ENCODE measurements around the gene ADAM12. TPM values are rescaled to one million over a fixed set of nuclear protein-coding genes. Genes with fewer than 3 reads are reported as not detected.

ADAM12 gene
- total and polyA plus RNA-seq, 10 of the 15 experiments (the other 5 are each of a cell fraction or from before 2014, with no cell fraction given): under 0.01 to 0.62 (median 0.04) TPM; not detected in 5

DNA sequence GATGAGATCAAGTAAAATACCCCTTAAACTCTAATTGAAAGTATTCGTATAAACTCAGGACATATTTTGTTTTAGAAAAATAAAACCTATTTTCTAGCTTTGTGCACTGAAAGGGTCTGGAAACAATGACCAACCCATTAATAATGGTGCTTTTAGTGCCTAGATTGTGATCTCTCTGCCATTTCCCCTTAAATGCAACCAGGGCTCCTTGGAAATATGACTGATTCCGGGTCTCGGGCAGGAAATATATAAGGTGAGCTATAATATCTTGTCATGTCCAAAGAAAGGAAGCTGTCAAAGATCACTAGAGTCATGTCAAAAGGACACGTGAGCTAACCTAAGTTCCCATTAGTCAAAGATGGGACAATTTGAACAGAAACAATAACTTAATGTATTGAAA, 12.4 kb upstream of the ADAM12 start (continued):
- TF ChIP-seq, protein P1, sequence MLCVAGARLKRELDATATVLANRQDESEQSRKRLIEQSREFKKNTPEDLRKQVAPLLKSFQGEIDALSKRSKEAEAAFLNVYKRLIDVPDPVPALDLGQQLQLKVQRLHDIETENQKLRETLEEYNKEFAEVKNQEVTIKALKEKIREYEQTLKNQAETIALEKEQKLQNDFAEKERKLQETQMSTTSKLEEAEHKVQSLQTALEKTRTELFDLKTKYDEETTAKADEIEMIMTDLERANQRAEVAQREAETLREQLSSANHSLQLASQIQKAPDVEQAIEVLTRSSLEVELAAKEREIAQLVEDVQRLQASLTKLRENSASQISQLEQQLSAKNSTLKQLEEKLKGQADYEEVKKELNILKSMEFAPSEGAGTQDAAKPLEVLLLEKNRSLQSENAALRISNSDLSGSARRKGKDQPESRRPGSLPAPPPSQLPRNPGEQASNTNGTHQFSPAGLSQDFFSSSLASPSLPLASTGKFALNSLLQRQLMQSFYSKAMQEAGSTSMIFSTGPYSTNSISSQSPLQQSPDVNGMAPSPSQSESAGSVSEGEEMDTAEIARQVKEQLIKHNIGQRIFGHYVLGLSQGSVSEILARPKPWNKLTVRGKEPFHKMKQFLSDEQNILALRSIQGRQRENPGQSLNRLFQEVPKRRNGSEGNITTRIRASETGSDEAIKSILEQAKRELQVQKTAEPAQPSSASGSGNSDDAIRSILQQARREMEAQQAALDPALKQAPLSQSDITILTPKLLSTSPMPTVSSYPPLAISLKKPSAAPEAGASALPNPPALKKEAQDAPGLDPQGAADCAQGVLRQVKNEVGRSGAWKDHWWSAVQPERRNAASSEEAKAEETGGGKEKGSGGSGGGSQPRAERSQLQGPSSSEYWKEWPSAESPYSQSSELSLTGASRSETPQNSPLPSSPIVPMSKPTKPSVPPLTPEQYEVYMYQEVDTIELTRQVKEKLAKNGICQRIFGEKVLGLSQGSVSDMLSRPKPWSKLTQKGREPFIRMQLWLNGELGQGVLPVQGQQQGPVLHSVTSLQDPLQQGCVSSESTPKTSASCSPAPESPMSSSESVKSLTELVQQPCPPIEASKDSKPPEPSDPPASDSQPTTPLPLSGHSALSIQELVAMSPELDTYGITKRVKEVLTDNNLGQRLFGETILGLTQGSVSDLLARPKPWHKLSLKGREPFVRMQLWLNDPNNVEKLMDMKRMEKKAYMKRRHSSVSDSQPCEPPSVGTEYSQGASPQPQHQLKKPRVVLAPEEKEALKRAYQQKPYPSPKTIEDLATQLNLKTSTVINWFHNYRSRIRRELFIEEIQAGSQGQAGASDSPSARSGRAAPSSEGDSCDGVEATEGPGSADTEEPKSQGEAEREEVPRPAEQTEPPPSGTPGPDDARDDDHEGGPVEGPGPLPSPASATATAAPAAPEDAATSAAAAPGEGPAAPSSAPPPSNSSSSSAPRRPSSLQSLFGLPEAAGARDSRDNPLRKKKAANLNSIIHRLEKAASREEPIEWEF (IDR thresholded peaks at IDR 0.05; ENCODE audit: insufficient replicate concordance, low read depth, low read length): no peak
- TF ChIP-seq POLR2AphosphoS2 (IDR thresholded peaks at IDR 0.05; ENCODE audit: low read depth, low read length) (no peak), CHD2 (IDR thresholded peaks at IDR 0.05; ENCODE audit: borderline replicate concordance, low read depth, low read length) (no peak), MTA3 (IDR thresholded peaks at IDR 0.05; ENCODE audit: borderline replicate concordance, low read length) (no peak)

DNA sequence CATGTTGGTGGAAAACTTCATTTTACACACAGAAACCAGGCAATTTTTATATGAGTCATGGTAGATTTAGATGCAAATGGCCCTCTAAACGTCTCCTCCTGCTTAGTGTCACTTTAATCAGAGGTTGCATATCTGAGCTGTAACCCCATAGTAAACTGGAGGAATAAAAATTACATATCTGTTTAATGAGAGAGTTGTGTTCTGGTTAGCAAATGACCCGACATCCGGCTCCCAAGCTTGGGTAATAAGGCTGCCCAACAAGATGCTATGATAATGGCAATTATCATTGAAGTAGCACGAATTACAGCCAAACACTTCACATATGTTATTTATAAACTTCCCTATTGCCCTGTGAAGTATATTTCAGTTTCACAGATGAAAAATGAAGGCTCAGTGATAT, 10.6 kb upstream of the ADAM12 start:
- no peaks in the 10 kb centered on the region for H3K4me1 ChIP-seq (ENCODE audit: control insufficient read depth, insufficient read depth, low read length)
- H3K9ac ChIP-seq (ENCODE audit: control insufficient read depth, insufficient read depth, low read length): no peak overlapping the region
- H4K20me1 ChIP-seq (ENCODE audit: control insufficient read depth, insufficient read depth): no peaks in the 10 kb centered on the region
- ChIA-PET CTCF (no interaction called here), RAD21 (ENCODE audit: unreplicated experiment) (no interaction called here), POLR2A (no interaction called here), SMC1A (ENCODE audit: uncharacterized antibody, unreplicated experiment) (no interaction called here)
- H3K79me2 ChIP-seq (ENCODE audit: control insufficient read depth, insufficient read depth, low read length): no peaks in the 10 kb centered on the region
- no peak overlapping the region for H3K4me2 ChIP-seq (ENCODE audit: control insufficient read depth, insufficient read depth)
- no peak overlapping the region for H3K27ac ChIP-seq (ENCODE audit: control insufficient read depth, insufficient read depth)
- H3K9me3 ChIP-seq (replicated peaks; ENCODE audit: control insufficient read depth, insufficient read depth, low read length): no peaks in the 10 kb centered on the region
- no peaks in the 10 kb centered on the region for H3K27me3 ChIP-seq (replicated peaks in 1 of 2; ENCODE audit: control insufficient read depth in 2 of 2, insufficient read depth in 2 of 2, low read length in 1 of 2)
- BruUV-seq (replicated peaks): no TSS peak
- no peak overlapping the region for H2AFZ ChIP-seq (ENCODE audit: control insufficient read depth, low read depth, low read length)
- no peak overlapping the region for H3K4me3 ChIP-seq
- in situ Hi-C loops (cut with MboI) (no loop called here), intact Hi-C loops (cut with micrococcal nuclease; ENCODE audit: unreplicated experiment) (no loop called here)
- ATAC-seq: no peak
- WGBS (ENCODE audit: insufficient coverage, insufficient replicate concordance, low lambda C conversion rate, missing lambda C conversion rate): 23% methylated on average over 4 of the region's 4 CpGs
- no peaks in the 10 kb centered on the region for H3K36me3 ChIP-seq (ENCODE audit: control insufficient read depth in 2 of 2, insufficient read depth in 2 of 2, low read length in 1 of 2)
- FAIRE-seq: no peak
- no peak for DNase-seq (ENCODE audit: low read depth, low spot score)
- TF ChIP-seq SREBF1 (IDR thresholded peaks at IDR 0.05; ENCODE audit: low read length) (no peak), KDM1A (IDR thresholded peaks at IDR 0.05; ENCODE audit: borderline replicate concordance) (no peak), SMAD5 (IDR thresholded peaks at IDR 0.05; ENCODE audit: low read depth) (no peak), RUNX3 (IDR thresholded peaks at IDR 0.05; ENCODE audit: low read length) (no peak), CHD4 (IDR thresholded peaks at IDR 0.05) (no peak), STAT3 (IDR thresholded peaks at IDR 0.05; ENCODE audit: low read depth, low read length) (no peak), EZH2 (IDR thresholded peaks at IDR 0.05; ENCODE audit: borderline replicate concordance, control insufficient read depth, low read depth, low read length) (no peak), SIX5 (IDR thresholded peaks at IDR 0.05; ENCODE audit: low read depth, low read length, severe bottlenecking) (no peak)
- TF ChIP-seq, protein P2, sequence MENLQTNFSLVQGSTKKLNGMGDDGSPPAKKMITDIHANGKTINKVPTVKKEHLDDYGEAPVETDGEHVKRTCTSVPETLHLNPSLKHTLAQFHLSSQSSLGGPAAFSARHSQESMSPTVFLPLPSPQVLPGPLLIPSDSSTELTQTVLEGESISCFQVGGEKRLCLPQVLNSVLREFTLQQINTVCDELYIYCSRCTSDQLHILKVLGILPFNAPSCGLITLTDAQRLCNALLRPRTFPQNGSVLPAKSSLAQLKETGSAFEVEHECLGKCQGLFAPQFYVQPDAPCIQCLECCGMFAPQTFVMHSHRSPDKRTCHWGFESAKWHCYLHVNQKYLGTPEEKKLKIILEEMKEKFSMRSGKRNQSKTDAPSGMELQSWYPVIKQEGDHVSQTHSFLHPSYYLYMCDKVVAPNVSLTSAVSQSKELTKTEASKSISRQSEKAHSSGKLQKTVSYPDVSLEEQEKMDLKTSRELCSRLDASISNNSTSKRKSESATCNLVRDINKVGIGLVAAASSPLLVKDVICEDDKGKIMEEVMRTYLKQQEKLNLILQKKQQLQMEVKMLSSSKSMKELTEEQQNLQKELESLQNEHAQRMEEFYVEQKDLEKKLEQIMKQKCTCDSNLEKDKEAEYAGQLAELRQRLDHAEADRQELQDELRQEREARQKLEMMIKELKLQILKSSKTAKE (IDR thresholded peaks at IDR 0.05; ENCODE audit: low read depth, poor library complexity, severe bottlenecking): no peak
- TF ChIP-seq, protein P3, sequence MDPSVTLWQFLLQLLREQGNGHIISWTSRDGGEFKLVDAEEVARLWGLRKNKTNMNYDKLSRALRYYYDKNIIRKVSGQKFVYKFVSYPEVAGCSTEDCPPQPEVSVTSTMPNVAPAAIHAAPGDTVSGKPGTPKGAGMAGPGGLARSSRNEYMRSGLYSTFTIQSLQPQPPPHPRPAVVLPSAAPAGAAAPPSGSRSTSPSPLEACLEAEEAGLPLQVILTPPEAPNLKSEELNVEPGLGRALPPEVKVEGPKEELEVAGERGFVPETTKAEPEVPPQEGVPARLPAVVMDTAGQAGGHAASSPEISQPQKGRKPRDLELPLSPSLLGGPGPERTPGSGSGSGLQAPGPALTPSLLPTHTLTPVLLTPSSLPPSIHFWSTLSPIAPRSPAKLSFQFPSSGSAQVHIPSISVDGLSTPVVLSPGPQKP (IDR thresholded peaks at IDR 0.05; ENCODE audit: low read depth, low read length): no peak

Measured in GM12878 (cell line).